Common myeloid progenitor, CD34-positive (primary cell): ENCODE data around the gene TUT1.

ENCODE experiments used
- CTCF ChIA-PET: fragments of 350-600 bp; sonication (Branson Sonifier 250); formaldehyde crosslinking; loops from one replicate; lab custom pipeline; 2021; ENCODE audit warnings: antibody characterized with exemption; lab: Charles Lee
- POLR2A ChIA-PET: fragments of 350-600 bp; sonication (Branson Sonifier 250); formaldehyde crosslinking; loops from one replicate; lab custom pipeline; 2021; ENCODE audit warnings: antibody characterized with exemption; lab: Charles Lee
- DNase-seq, 3 donors: peaks; one replicate each; pipeline versions ENCODE4 v3.0.0 to v3.0.0-alpha.2; 2013
- H3K27ac ChIP-seq, 2 experiments: 1 replicate in 1 of 2; 2 replicates in 1 of 2; pipeline ENCODE4 v1.7.0; 2013; ENCODE audit warnings: inconsistent platforms in 2 of 2, low read length in 2 of 2, mild to moderate bottlenecking in 2 of 2, low read depth in 1 of 2, moderate library complexity in 1 of 2; ENCODE audit not compliant: severe bottlenecking in 2 of 2, insufficient read depth in 1 of 2, poor library complexity in 1 of 2
- H3K27me3 ChIP-seq, 5 experiments: replicated peaks in 2 of 5; 1 replicate in 3 of 5; 2 replicates in 2 of 5; pipeline versions ENCODE4 v1.6.1 to v1.7.0; 2013; ENCODE audit warnings: low read length in 4 of 5, mild to moderate bottlenecking in 2 of 5, moderate library complexity in 2 of 5, inconsistent platforms in 1 of 5; ENCODE audit not compliant: insufficient read depth in 5 of 5, control insufficient read depth in 4 of 5
- H3K36me3 ChIP-seq, 4 experiments: 1 replicate in 2 of 4; 2 replicates in 2 of 4; pipeline versions ENCODE4 v1.6.1 to v1.7.0; 2013; ENCODE audit warnings: low read length in 3 of 4, control low read depth in 1 of 4, mild to moderate bottlenecking in 1 of 4; ENCODE audit not compliant: control insufficient read depth in 4 of 4, insufficient read depth in 4 of 4
- H3K4me1 ChIP-seq, 4 experiments: 1 replicate in 3 of 4; 2 replicates in 1 of 4; pipeline versions ENCODE4 v1.6.1 to v1.7.1; 2013; ENCODE audit warnings: low read length in 3 of 4, mild to moderate bottlenecking in 3 of 4, control low read depth in 1 of 4, inconsistent platforms in 1 of 4, moderate library complexity in 1 of 4; ENCODE audit not compliant: control insufficient read depth in 4 of 4, insufficient read depth in 4 of 4; ENCODE audit errors: control extremely low read depth in 1 of 4
- H3K4me3 ChIP-seq, 7 experiments: 1 replicate in 4 of 7; 2 replicates in 3 of 7; pipeline versions ENCODE4 v1.5.1 to v1.7.0; 2013; ENCODE audit warnings: mild to moderate bottlenecking in 7 of 7, low read length in 6 of 7, moderate library complexity in 6 of 7, inconsistent platforms in 2 of 7, low read depth in 2 of 7, control low read depth in 1 of 7; ENCODE audit not compliant: insufficient read depth in 4 of 7, control insufficient read depth in 1 of 7; ENCODE audit errors: extremely low read depth in 1 of 7
- H3K9me3 ChIP-seq, 5 experiments: 1 replicate in 4 of 5; 2 replicates in 1 of 5; pipeline versions ENCODE4 v1.6.1 to v1.7.1; 2013; ENCODE audit warnings: low read length in 4 of 5, mild to moderate bottlenecking in 2 of 5, inconsistent platforms in 1 of 5, low read depth in 1 of 5, moderate library complexity in 1 of 5; ENCODE audit not compliant: control insufficient read depth in 4 of 5, insufficient read depth in 2 of 5; ENCODE audit errors: control extremely low read depth in 1 of 5
- WGBS: methylation state at CpG from one replicate; pipeline ENCODE4 v1.1.5; 2013; ENCODE audit not compliant: insufficient coverage; 5-methylcytosine and 5-hydroxymethylcytosine counted together

Gene TUT1

GRCh38 chr11:62539238-62539925, 51.9 kb downstream of the TUT1 start:
- H3K36me3 ChIP-seq = peaks cover 2 to 40% (median 12%) of the 10 kb centered on the region in 4 experiments
- peak overlapping the region in 2 of 7 experiments; percentile 26 to 45 for H3K4me3 ChIP-seq
- DNase-seq = peak; percentile 32 to 76 (median 67)
- H3K27ac ChIP-seq = no peak overlapping the region
- POLR2A ChIA-PET = no interaction called here
- H3K9me3 ChIP-seq = no peaks in the 10 kb centered on the region
- 80% methylated on average over 8 of the region's 13 CpGs for WGBS
- CTCF ChIA-PET = interaction anchor here (0.9 to 13.6 kb wide), 7 partner anchors 15 to 146 kb away, joined by 3 to 283 read pairs (median 5); no protein-coding TSS in a partner anchor
- H3K27me3 ChIP-seq = peaks cover 0 to 2% (median 0%) of the 10 kb centered on the region in 5 experiments
- H3K4me1 ChIP-seq = peaks cover 8 to 59% (median 50%) of the 10 kb centered on the region in 4 experiments

DNA sequence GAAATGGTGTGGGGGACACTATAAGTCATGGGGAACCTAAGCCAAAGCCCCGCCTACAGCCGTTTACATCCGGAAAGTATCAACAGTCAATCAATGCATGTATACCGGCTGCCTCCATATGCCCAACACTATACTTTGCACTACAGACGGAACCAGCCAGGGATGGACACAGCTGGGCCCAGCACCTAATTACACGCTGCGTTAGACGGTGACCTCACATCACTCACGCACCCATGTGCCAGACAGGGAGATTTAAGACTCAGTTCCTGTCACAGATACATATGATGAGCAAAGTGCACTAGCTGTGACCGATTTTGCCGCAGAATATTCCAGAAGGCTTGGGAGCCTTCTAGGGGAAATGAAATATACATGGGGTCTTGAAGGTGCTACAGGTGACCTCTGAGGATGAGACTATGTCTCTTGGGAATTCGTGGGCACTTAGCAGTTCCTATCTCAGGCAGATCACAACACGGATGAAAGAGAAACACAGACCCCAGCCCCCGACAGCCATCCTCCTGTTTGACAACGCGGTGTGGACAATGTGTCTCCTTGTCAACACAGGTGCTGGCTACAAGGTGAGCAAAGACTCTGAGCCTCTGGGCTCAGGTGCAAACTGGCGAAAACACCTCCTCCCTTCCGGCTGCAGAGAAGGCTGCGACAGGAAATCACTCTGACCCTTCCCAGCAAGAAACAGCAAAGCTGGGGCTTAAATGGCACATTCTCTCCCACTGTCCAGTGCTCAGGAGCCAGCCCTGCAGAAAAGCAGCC, 52.7 kb downstream of the TUT1 start:
- Histone ChIP-seq H3K27me3 (no peaks in the 10 kb centered on the region), H3K36me3 (peaks cover 2 to 47% (median 18%) of the 10 kb centered on the region in 4 experiments), H3K9me3 (no peaks in the 10 kb centered on the region), H3K27ac (no peak overlapping the region), H3K4me3 (no peak overlapping the region), H3K4me1 (peaks cover 8 to 51% (median 45%) of the 10 kb centered on the region in 4 experiments)
- no peak for DNase-seq
- ChIA-PET CTCF (interaction anchor here (1.8 to 13.6 kb wide), 4 partner anchors 20 to 145 kb away, joined by 5 to 283 read pairs (median 12); no protein-coding TSS in a partner anchor), POLR2A (no interaction called here)
- 93% methylated on average over 18 of the region's 19 CpGs for WGBS

DNA sequence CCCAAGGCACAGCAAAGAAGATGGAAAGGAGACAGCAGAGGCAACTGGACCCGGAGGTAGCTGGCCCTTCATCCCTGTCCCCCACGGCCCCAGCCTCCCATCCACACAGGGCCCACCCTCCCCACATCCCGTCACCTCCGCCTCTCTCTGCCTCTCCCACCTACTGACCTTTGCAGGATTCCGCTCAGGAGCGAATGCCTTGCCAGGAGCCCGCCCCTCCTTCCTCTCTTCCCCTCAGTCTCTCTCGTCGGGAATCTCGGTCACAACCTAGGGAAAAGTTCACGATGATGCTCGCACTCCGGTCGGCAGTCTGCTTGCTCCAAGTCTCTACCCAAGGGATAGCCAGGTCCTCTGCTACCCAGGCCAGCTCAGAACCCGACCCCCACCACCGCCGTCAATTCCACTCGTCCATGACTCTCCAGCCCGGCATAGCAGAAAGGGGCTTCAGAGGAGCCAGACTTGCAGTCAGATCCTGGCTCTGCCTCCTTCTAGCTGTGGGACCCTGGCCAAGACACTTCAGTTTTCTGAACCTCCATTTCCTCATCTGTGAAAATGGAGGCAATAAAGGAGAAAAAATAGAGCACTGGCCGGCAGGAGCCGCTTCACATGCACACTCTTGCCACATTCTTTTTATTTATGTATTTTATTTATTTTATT, 54.9 kb downstream of the TUT1 start:
- H3K4me3 ChIP-seq = no peak overlapping the region
- H3K4me1 ChIP-seq = peaks cover 5 to 29% (median 24%) of the 10 kb centered on the region in 4 experiments
- no peaks in the 10 kb centered on the region for H3K9me3 ChIP-seq
- no peaks in the 10 kb centered on the region for H3K27me3 ChIP-seq
- POLR2A ChIA-PET = no interaction called here
- CTCF ChIA-PET = interaction anchor here (2.2 to 13.6 kb wide), 2 partner anchors 22 to 112 kb away, joined by 7 to 283 read pairs; no protein-coding TSS in a partner anchor
- DNase-seq = no peak
- no peak overlapping the region for H3K27ac ChIP-seq
- H3K36me3 ChIP-seq = peaks cover 8 to 65% (median 29%) of the 10 kb centered on the region in 4 experiments
- WGBS = 96% methylated on average over 16 of the region's 21 CpGs

DNA sequence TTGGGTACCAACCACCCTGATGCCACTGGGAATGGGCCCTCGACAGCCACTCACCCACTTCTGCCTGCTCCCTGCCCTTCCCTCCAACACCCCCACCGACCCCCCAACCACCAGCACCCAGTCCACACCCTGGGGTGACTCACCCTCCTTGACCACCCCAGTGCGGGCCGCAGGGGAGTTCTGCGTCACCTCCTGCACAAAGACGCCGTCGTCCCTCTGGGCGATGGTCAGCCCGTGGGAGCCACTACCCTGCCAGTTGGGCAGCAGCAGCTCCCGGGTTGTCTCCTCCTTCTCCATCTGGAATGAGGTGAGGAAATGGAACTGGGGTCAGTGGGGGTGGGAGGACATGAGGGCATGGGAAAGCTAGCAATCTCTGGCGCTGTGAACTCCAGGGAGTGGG, 55.5 kb downstream of the TUT1 start:
- CTCF ChIA-PET = interaction anchor here (1.4 to 13.6 kb wide), 3 partner anchors 23 to 141 kb away, joined by 4 to 283 read pairs (median 7); no protein-coding TSS in a partner anchor
- DNase-seq = no peak
- Histone ChIP-seq H3K27me3 (no peaks in the 10 kb centered on the region), H3K27ac (no peak overlapping the region), H3K9me3 (no peaks in the 10 kb centered on the region), H3K4me1 (peaks cover 5 to 23% (median 18%) of the 10 kb centered on the region in 4 experiments), H3K36me3 (peaks cover 14 to 67% (median 32%) of the 10 kb centered on the region in 4 experiments), H3K4me3 (no peak overlapping the region)
- WGBS = 93% methylated on average over 6 of the region's 12 CpGs
- POLR2A ChIA-PET = no interaction called here

DNA sequence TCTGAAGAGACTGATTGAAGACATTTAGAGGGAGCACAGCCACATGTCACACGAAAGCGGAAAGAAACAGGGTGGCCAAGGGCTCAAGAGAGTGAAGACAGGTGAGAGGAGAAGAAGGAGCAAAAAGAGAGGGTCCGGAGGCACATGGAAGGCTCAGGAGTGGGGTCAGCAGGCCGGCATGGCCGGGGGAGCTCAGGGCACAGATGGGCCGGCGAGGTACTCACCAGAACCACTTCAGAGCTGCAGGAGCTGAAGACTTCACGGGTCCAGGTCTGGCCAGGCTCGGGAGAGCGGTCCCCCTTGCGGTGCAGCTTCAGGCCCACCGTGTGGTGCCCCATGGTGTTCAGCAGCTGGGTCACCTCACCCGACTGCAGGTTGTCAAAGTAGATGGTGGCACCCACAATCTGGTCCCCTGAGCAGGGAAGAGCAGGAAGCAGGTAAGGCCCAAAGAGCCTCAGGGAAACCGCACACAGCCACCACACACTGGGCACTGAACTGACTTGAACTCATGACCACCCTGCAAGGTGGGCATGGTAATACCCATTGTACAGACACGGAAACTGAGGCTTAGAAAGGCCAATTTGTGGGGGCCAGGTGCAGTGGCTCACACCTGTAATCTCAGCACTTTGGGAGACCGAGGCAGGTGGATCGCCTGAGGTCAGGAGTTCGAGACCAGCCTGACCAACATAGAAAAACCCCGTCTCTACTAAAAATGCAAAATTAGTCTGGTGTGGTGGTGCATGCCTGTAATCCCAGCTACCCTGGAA, 56.4 kb downstream of the TUT1 start:
- peaks cover 3 to 15% (median 13%) of the 10 kb centered on the region in 4 experiments for H3K4me1 ChIP-seq

GRCh38 chr11:62532096-62532495, 59.2 kb downstream of the TUT1 start:
- CTCF ChIA-PET = no interaction called here
- no CpG with 5 or more reads among the region's 2 CpGs for WGBS

More for the DNA sequence above, 56.4 kb downstream of the TUT1 start:
- DNase-seq = no peak
- ChIA-PET CTCF (interaction anchor here (1.4 to 13.6 kb wide), 3 partner anchors 24 to 140 kb away, joined by 4 to 283 read pairs (median 7); no protein-coding TSS in a partner anchor), POLR2A (no interaction called here)
- Histone ChIP-seq H3K27me3 (no peaks in the 10 kb centered on the region), H3K9me3 (no peaks in the 10 kb centered on the region), H3K36me3 (peaks cover 18 to 74% (median 35%) of the 10 kb centered on the region in 4 experiments), H3K27ac (no peak overlapping the region), H3K4me3 (no peak overlapping the region)
- WGBS = 97% methylated on average over 19 of the region's 19 CpGs

More at GRCh38 chr11:62532096-62532495, 59.2 kb downstream of the TUT1 start:
- no peaks in the 10 kb centered on the region for H3K9me3 ChIP-seq
- no peak overlapping the region for H3K4me3 ChIP-seq
- peaks cover 18 to 93% (median 42%) of the 10 kb centered on the region in 4 experiments for H3K36me3 ChIP-seq
- H3K4me1 ChIP-seq = no peaks in the 10 kb centered on the region
- no peak overlapping the region for H3K27ac ChIP-seq
- H3K27me3 ChIP-seq = no peaks in the 10 kb centered on the region
- no peak for DNase-seq
- POLR2A ChIA-PET = no interaction called here
